Measurements from ENCODE around the gene TRAPPC2L. TPM values are rescaled to one million over a fixed set of nuclear protein-coding genes. Genes with fewer than 3 reads are reported as not detected.

The TRAPPC2L gene
- total and polyA plus RNA-seq, 2 of the 13 experiments (the other 11 are each of a cell fraction or from before 2014, with no cell fraction given) = 96.3 to 107 TPM

GRCh38 chr16:88856828-88857727, at the start of gene TRAPPC2L, which contains the start of gene GALNS (continued):
- TF ChIP-seq ZNF652 (CRISPR knock-in tag; IDR thresholded peaks at IDR 0.05; ENCODE audit: borderline replicate concordance, low read depth) (no peak), HNRNPUL1 (IDR thresholded peaks at IDR 0.05; ENCODE audit: low read depth, low read length) (no peak), ZNF280B (CRISPR knock-in tag; IDR thresholded peaks at IDR 0.05; ENCODE audit: borderline replicate concordance) (peak; percentile 88), THAP8 (CRISPR knock-in tag; IDR thresholded peaks at IDR 0.05; ENCODE audit: borderline replicate concordance) (no peak), GPN1 (CRISPR knock-in tag; IDR thresholded peaks at IDR 0.05; ENCODE audit: borderline replicate concordance) (no peak), ZKSCAN8 (CRISPR knock-in tag; IDR thresholded peaks at IDR 0.05; ENCODE audit: borderline replicate concordance) (no peak), ZNF850 (CRISPR knock-in tag; conservative IDR thresholded peaks at IDR 0.05) (no peak), ELF1 (CRISPR knock-in tag; IDR thresholded peaks at IDR 0.05) (0 out of 2 replicates have a peak, but pooled peaks have one; percentile 34), PRDM15 (CRISPR knock-in tag; IDR thresholded peaks at IDR 0.05) (no peak), NFIC (IDR thresholded peaks at IDR 0.05; ENCODE audit: low read length) (no peak), MTERF4 (CRISPR knock-in tag; IDR thresholded peaks at IDR 0.05) (peak; percentile 38; the same call in 1 of the 2 replicates), ZNF232 (CRISPR knock-in tag; IDR thresholded peaks at IDR 0.05; ENCODE audit: borderline replicate concordance) (peak; percentile 63; the same call in 1 of the 2 replicates), TCF7 (IDR thresholded peaks at IDR 0.05; ENCODE audit: low read depth) (no peak)
- TF ChIP-seq, protein P1, sequence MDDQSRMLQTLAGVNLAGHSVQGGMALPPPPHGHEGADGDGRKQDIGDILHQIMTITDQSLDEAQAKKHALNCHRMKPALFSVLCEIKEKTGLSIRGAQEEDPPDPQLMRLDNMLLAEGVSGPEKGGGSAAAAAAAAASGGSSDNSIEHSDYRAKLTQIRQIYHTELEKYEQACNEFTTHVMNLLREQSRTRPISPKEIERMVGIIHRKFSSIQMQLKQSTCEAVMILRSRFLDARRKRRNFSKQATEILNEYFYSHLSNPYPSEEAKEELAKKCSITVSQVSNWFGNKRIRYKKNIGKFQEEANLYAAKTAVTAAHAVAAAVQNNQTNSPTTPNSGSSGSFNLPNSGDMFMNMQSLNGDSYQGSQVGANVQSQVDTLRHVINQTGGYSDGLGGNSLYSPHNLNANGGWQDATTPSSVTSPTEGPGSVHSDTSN (CRISPR knock-in tag; IDR thresholded peaks at IDR 0.05; ENCODE audit: borderline replicate concordance) = no peak

Data from HepG2 (cell line).